Kidney (tissue), 14 donors: ENCODE data around the gene GOLGA1. TPM values are rescaled to one million over a fixed set of nuclear protein-coding genes. Genes with fewer than 3 reads are reported as not detected.
"Not testable (repeated sequence)": the region's sequence is repeated elsewhere in the genome, so short reads cannot be mapped to it uniquely, and the experiment has no call there.

Source experiments
- DNase-seq, 5 donors: peaks; one replicate each; pipeline ENCODE4 v3.0.0-alpha.2; 2013 to 2020
- FAIRE-seq: peaks from 2 replicates; lab custom pipeline; 2012; peaks lifted over from hg19 to GRCh38; lab: Jason Lieb, UNC
- H3K27ac ChIP-seq, 2 donors: one replicate each; pipeline ENCODE4 v1.7.0; 2013; ENCODE audit warnings: low read depth in 2 of 2, low read length in 2 of 2, inconsistent platforms in 1 of 2
- H3K27me3 ChIP-seq: one replicate; pipeline ENCODE4 v1.7.1; 2013; ENCODE audit warnings: low read length, inconsistent platforms; ENCODE audit not compliant: control insufficient read depth, insufficient read depth
- H3K36me3 ChIP-seq, 3 donors: one replicate each; pipeline versions ENCODE4 v1.7.0 to v1.7.1; 2013; ENCODE audit warnings: low read length in 3 of 3, control low read depth in 1 of 3, inconsistent platforms in 1 of 3; ENCODE audit not compliant: insufficient read depth in 3 of 3, control insufficient read depth in 2 of 3
- H3K4me1 ChIP-seq, 3 donors: one replicate each; pipeline versions ENCODE4 v1.7.0 to v1.7.1; 2013; ENCODE audit warnings: low read length in 3 of 3, inconsistent platforms in 1 of 3, low read depth in 1 of 3; ENCODE audit not compliant: control insufficient read depth in 2 of 3, insufficient read depth in 2 of 3
- H3K4me3 ChIP-seq, 3 donors: one replicate each; pipeline versions ENCODE4 v1.7.0 to v1.8.1; 2013; ENCODE audit warnings: low read length in 3 of 3, control low read depth in 1 of 3, inconsistent platforms in 1 of 3
- H3K9ac ChIP-seq, 3 donors: one replicate each; pipeline versions ENCODE4 v1.7.0 to v1.7.1; 2013; ENCODE audit warnings: low read length in 3 of 3, control low read depth in 1 of 3, inconsistent platforms in 1 of 3
- H3K9me3 ChIP-seq, 3 donors: one replicate each; pipeline versions ENCODE4 v1.7.0 to v1.7.1; 2013; ENCODE audit warnings: low read length in 3 of 3, control low read depth in 1 of 3, inconsistent platforms in 1 of 3; ENCODE audit not compliant: control insufficient read depth in 2 of 3, insufficient read depth in 1 of 3
- CTCF ChIP-seq: IDR thresholded peaks from 3 replicates; pipeline ENCODE4 v1.5.1; 2012; ENCODE audit warnings: mild to moderate bottlenecking, moderate library complexity, borderline replicate concordance; ENCODE audit not compliant: insufficient read depth; ENCODE audit errors: extremely low read depth
- intact Hi-C: fragments of 100-400 bp; cut with DNase I; formaldehyde crosslinking; loops from one replicate; pipeline ENCODE4 v1.11.1; 2022
- polyA plus RNA-seq: library from polyadenylated mRNA; stranded (reverse); fragments of 350-450 nt; fragmentation: Illumina TruSeq; extraction: RNeasy Lipid Tissue Mini Kit (QIAGEN cat#74804); gene quantifications from one replicate; pipeline ENCODE4 v1.2.3, GENCODE V29; 2014; ENCODE audit warnings: low read depth, low replicate concordance; ENCODE audit not compliant: insufficient read depth
- total RNA-seq: library from RNA; stranded (reverse); fragmentation: NEBNext Ultra II Directional; extraction: Animal tissue kit (Norgen Biotek cat#: 25700); gene quantifications from one replicate; pipeline ENCODE4 v1.2.1, GENCODE V29; 2021
- donor health status: control.
- donor health status: control.
- donor health status: control.
- donor health status: control.
- donor health status: control.
- donor health status: DM: yes; HTN: yes; CAD: no.
- donor health status: Normal renal cell carcinoma (clear cell type).

GOLGA1 gene
- total and polyA plus RNA-seq, 2 donors from 2014 or later = 6.2 to 21.0 TPM

- FAIRE-seq = no peak
- intact Hi-C loops = no loop called here
- no peaks in the 10 kb centered on the region for H3K9me3 ChIP-seq
- TF ChIP-seq CTCF = no peak
- H3K9ac ChIP-seq = no peak overlapping the region
- no peaks in the 10 kb centered on the region for H3K4me1 ChIP-seq
- H3K36me3 ChIP-seq = peaks cover 0 to 2% (median 0%) of the 10 kb centered on the region in 3 donors
- H3K4me3 ChIP-seq = no peak overlapping the region
- H3K27ac ChIP-seq = no peak overlapping the region
- H3K27me3 ChIP-seq = no peaks in the 10 kb centered on the region
- no peak for DNase-seq
Observed at GRCh38 chr9:124968238-124968637, 27.4 kb upstream of the GOLGA1 start.

GRCh38 chr9:124965775-124966568 is 25.1 kb upstream of the GOLGA1 start:
- H3K9ac ChIP-seq, H3K9me3 ChIP-seq, H3K27me3 ChIP-seq, DNase-seq, H3K4me3 ChIP-seq, H3K27ac ChIP-seq, H3K36me3 ChIP-seq, intact Hi-C loops, FAIRE-seq, H3K4me1 ChIP-seq: not testable (repeated sequence)

- Histone ChIP-seq H3K4me1 (no peaks in the 10 kb centered on the region), H3K27me3 (no peaks in the 10 kb centered on the region), H3K9ac (no peak overlapping the region), H3K9me3 (no peaks in the 10 kb centered on the region), H3K4me3 (no peak overlapping the region), H3K36me3 (peaks cover 0 to 2% (median 0%) of the 10 kb centered on the region in 3 donors), H3K27ac (no peak overlapping the region)
- intact Hi-C loops = no loop called here
- FAIRE-seq = no peak
- no peak for DNase-seq
- TF ChIP-seq CTCF = no peak
Observed at GRCh38 chr9:124964604-124965003, 23.7 kb upstream of the GOLGA1 start.

- FAIRE-seq (no peak), DNase-seq (no peak)
- peaks cover 0 to 2% (median 0%) of the 10 kb centered on the region in 3 donors for H3K36me3 ChIP-seq
- H3K4me1 ChIP-seq = no peaks in the 10 kb centered on the region
- H3K27me3 ChIP-seq = no peaks in the 10 kb centered on the region
- no peak for TF ChIP-seq CTCF
- H3K4me3 ChIP-seq = no peak overlapping the region
- H3K27ac ChIP-seq = no peak overlapping the region
- no peaks in the 10 kb centered on the region for H3K9me3 ChIP-seq
- intact Hi-C loops = no loop called here
- no peak overlapping the region for H3K9ac ChIP-seq
Observed at GRCh38 chr9:124964056-124964455, 23.2 kb upstream of the GOLGA1 start.
